GM19468 (cell line): ENCODE results near the gene MPC2.
A peak's percentile ranks its signal among the peaks of the same experiment; 100 is the strongest.
"Not testable (repeated sequence)": the region's sequence is repeated elsewhere in the genome, so short reads cannot be mapped to it uniquely, and the experiment has no call there.

Experiments
- ATAC-seq: cut with Tn5 transposase; IDR thresholded peaks from one replicate; pipeline ENCODE4 v1.9.1; 2021; ENCODE audit warnings: mild to moderate bottlenecking, moderate library complexity, moderate number of reproducible peaks; ENCODE audit not compliant: unreplicated experiment; ENCODE audit errors: extremely low read depth

MPC2 gene

DNA sequence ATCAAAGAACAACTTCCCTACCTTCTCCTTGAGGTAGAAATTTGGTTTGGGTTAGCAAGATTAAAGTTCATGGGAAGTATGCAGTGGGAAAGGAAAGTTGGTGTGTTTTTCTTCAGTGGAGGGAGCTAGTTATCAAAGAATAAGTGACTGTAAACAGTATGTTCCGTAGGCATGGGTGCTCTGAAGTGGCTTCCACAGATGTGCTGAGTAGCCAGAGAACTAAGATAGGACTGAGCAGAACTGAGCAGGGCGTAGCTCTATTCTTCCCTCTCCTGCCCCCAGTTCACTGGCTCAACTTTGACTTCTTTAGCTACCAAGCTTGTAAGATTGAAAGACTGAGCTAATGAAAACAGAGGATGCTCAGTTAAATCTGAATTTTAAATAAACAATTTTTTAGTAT lies 26.3 kb downstream of the MPC2 start:
- no peak for ATAC-seq

DNA sequence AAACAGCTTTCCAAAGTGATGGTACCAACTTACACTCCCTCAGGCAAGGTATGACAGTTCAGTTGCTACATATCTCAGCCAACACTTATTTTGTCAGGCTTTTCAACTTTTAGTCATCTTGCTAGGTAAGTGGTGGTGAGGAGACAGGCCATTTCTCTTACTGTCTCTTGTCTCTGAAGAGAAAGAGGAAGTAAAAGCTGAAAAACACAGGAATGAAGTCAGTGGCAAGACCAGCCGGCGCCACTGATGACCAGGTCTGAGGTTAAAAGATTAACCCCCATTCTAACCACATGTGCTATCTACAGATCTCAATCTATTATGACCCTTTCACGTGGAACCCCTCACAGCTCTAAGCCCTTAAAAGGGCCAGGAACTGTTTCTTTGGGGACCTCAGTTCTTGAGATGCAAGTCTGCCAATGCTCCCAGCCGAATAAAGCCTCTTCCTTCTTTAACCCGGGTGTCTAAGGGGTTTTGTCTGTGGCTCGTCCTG lies 27.1 kb downstream of the MPC2 start:
- no peak for ATAC-seq

DNA sequence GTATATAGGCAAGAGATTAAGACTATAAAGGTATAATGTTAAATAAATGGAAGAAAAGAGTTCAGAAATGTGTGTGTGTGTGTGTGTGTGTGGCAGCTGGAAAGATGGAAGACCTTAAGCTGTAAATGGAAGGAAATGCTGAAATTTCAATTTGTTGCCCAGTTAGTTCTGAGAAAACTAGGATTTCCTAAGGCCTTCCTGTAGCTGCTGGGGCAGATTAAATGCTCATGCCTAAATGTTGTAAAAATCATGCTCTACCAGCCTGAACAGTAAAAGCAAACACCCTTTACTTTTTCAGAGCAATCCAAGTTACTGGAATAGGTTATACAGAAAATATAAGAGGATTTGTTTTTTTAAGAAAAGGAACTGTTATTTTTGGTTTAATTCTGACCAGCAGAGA lies 31.2 kb downstream of the MPC2 start:
- no peak for ATAC-seq

DNA sequence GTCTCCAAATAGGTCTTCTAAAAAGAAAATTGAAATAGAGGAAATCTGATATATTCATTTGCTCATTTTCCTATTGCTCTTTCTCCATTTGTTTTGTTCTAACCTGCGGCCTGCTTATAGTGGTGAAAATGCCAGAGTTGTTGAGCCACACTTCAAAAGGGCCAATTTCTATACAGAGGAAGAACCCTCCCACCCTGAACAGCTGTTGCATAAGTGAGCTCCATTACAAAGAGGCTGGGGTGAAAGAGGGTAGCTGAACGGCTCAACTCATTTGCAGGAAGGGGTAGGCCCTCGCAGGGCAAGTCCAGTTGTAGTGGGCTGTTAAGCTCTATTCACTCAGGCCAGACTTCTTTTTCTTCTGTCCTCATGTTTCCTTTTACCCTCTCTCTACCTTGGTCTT lies 31.7 kb downstream of the MPC2 start:
- no peak for ATAC-seq

DNA sequence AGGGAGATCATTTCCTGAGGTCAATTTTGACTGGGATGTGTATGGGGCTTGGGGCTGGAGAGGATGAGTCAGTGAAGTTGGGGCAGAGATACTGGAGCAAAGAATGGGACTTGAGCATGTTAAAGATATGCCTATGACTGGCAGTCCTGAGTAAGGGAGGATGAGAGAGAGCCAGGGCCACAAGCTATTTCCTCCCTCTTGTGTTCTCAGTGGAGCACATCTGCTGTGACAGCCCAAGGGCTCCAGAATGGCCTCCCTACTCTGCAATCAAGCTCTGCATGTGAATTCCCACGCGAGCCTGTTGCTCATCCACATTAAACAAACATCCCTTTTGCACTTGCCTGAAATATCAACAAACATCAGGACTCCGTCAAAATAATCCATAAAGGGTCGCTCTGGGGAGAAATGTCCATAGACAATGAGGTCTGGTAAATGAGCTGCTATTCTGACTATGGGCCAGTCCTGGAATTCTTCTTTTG lies 32.2 kb downstream of the MPC2 start:
- ATAC-seq: no peak

DNA sequence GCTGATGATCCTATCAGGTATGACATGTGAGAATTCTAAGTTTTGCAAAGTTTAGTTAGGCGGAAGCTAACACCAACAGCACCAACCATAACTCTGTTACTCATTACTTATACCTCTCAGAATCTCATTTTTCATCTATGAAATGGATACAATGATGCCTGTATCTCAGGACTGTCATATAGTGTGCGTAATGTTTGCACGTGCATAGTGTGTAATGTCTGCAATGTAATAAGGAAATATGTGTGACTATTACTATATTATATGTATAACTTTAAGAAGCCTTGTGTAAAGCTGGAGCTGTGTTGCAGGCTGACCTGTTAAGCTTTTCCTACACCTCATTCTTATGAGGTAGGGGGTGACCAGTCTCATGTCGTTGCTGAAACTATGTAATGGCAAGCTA lies 36.0 kb downstream of the MPC2 start:
- ATAC-seq: no peak

DNA sequence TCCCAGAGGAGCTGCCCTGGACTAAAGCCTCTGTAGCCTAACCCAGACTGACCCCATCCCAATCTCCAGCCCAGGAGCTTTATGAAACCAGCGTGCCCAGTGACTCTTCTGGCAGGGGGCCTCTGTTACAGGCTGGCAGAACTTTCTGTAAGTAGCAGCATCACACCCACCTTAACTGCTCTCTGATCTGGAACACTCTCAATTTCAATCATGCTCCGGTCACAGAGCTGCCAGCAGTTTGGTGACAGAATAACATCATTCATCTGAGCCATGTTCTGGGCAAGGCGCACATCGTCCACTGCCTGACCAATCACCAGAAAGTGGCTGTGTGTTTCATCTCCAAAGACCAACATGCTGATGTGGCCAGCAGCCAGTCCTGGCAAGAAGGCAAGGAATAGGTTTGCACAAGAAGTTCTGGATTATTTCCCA lies 37.6 kb downstream of the MPC2 start:
- peak; percentile 84 for ATAC-seq

DNA sequence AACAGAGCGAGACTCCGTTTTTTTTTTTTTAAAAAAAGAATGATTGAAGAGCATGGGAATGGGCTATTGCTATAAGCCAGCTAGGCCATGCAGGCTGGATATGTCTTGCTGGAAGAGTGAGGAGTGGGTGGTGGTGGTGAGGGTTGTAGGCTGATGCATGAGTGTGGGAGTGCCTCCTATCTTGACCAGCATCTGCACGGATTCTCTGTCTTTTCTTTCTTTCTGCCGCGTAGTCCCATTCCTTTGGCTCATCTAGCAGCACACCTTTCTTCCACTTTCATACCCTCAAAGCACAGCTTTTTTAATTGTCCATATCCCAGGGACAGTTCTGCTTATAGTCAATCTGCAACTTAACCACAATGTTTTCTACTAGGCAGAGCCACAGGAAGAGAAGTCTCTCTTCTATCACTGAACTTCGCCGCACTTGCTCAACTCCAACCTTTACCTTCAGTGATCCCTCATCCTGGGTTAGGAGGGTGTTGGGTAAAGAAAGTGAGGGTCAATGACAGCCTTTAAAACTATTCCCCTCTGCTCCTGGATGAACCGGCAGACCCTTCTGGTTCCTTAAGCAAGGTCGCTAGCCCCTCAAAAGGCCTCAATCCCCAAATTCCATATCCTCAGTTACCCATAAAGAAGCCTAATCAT lies 38.2 kb downstream of the MPC2 start:
- no peak for ATAC-seq

DNA sequence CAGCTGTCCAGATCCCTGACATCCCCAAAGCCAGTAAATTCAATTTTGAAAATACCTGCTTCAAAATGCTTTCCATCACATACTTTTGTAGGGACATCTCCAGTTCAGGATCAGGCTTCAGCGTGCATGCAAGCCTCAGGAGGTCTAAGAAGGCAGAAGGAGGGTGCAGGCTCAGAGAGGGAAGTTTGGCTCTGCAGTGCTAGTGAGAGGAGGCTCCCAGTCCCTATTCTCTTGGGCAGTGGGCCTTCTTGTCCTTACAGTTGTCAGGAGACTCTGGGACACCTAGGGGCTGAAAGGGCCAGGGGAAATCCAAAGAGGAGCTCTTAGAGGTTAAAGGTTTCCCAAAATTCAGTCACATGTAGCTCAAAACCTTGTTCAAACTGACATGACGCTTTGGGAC lies 43.1 kb downstream of the MPC2 start:
- no peak for ATAC-seq

DNA sequence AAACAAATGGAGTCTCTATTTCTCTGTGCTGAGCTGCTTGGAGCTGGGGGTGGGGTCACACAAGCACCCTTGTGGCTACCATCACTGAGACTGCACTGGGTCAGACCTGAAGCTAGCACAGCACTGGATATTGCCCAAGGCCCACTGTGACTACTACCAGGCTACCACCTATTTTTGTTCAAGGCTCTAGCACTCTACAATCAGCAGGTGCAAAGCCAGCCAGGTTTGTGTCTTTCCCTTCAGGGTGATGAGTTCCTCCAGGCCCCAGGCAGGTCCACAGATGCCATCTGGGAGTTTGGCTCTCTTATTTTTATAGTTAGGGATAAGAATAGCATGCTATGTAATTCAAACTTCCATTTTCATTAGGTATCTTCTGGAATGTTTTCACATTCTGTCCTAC lies 46.5 kb downstream of the MPC2 start:
- ATAC-seq: no peak

DNA sequence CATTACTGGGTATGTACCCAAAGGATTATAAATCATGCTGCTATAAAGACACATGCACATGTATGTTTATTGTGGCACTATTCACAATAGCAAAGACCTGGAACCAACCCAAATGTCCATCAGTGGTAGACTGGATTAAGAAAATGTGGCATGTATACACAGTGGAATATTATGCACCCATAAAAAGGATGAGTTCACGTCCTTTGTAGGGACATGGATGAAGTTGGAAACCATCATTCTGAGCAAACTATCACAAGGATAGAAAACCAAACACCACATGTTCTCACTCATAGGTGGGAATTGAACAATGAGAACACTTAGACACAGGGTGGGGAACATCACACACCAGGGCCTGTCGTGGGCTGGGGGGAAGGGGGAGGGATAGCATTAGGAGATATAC lies 49.7 kb downstream of the MPC2 start:
- not testable (repeated sequence) for ATAC-seq

DNA sequence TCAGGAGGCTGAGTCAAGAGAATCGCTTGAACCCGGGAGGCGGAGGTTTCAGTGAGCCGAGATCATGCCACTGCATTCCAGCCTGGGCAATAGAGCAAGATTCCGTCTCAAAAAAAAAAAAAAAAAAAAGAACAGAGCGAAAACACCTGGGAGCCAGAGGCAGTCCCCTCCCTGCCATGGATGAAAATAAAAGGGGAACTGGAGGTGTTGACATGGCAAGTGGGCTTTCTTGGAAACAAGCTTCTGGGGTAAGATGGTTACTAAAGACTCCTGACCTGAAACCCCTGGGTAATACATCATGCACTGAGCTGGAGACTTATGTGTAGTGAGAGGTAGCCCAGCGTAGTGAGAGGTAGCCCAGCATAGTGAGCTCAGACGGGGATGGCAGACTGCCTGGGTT lies 54.5 kb downstream of the MPC2 start:
- ATAC-seq: no peak

DNA sequence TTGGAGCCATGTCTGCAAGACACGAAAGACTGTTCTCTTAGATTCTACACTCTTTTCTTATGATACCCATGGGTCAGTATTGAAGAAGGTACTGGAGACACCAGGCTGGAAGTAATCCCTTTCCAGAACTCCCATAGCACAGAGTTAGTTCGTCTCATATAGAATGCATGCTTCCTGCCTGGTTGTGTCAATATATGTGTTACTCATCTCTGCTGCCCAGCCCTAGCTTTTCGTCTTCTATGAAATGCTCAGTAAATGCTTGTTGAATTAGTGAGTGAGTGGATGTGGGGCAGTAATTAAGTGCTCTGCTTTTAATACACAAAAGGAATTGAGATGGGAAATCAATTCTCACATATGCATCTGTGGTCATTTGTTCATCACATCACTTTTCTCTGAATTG lies 55.1 kb downstream of the MPC2 start:
- no peak for ATAC-seq

DNA sequence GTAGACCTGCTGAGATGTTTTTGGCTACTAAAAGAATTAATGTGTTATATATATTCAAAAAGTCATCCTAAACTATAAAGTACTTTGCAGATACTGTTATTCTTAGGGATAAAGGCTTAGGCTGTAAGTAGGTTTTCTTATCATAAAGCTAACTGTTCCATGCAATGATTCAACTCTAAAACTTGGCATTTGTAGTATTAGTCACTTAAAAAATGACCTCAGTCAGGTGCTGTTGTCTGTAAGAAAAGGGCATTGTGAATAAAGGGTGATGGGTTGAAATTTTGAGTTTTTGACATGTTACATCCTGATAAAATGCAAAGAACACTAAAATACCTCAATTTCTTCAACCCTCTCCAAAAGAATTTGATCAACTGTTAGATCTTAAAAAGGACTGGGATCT lies 55.8 kb downstream of the MPC2 start:
- ATAC-seq: no peak

DNA sequence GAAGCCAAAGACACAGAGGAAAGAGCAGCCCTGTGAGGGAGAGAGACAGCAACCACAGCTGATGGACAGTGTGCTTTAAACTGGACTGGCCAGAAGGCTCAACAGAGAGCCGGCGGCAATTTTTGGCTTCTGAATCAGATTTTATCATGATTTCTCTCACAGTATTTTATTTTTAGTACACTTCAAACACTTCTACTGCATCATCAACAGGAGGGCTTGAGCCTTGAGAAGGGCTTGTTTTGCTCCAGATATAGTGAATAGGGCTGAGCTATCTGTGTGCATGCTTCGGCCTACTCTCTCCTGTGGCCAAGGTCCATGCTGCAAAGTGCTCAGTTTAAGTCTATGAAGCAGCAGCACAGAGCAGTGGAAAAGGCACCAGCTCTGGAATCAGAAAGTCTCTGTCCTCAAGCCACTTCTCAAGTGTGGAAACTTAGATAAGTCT lies 56.3 kb downstream of the MPC2 start:
- no peak for ATAC-seq

DNA sequence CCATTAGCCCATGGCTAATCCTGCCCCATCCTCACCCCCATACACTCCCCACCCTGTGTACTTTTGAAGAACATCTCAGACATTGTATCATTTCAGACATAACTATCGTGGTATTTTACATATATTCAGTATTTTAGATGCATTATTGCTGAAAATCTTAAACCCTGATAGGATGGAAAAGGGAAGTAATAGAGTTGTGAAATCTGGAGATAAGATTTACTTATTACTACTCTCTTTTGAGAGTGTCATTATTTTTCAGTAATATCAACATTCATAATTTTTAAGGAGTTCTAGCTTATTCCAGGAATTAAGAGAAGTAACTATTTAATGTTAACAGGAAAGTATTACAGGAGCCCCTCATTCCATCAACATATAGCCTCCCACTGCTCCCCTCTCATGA lies 57.4 kb downstream of the MPC2 start:
- ATAC-seq: no peak

DNA sequence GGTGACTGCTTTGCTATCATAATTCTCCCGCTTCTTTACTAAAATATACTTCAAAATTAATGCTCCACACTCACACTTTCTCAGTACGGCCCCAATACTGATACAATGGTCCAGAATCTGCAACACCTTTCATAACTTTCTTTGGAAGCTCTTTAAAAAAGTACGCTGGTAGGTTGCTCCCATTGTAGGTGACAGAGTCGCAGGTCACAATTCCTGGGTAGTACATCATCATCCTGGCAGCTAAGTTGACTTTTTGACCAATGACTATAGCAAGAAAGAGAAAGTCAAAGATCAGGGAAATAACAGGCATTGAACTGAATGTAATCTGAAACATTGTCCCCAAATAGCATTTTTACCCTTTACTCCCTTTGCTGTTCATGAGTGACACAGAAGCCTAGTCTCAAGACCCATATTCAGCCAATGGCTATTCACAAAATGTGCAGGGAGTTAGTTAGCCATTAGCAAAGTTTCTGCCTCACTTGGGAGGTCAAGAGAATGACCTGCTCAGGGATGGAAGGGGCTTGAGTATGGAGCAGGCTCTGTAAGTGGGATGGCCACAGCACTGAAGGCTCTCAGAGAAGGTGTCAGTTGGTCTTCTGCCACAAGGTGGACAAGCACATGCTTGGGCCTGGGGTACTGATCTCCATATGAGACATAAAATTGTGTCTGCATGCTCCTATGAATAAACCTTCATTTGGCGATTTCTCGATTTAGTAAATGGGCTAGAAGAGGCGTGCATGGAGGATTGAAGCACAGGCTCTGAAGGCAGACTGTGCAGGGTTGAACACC lies 58.3 kb downstream of the MPC2 start:
- ATAC-seq: no peak

DNA sequence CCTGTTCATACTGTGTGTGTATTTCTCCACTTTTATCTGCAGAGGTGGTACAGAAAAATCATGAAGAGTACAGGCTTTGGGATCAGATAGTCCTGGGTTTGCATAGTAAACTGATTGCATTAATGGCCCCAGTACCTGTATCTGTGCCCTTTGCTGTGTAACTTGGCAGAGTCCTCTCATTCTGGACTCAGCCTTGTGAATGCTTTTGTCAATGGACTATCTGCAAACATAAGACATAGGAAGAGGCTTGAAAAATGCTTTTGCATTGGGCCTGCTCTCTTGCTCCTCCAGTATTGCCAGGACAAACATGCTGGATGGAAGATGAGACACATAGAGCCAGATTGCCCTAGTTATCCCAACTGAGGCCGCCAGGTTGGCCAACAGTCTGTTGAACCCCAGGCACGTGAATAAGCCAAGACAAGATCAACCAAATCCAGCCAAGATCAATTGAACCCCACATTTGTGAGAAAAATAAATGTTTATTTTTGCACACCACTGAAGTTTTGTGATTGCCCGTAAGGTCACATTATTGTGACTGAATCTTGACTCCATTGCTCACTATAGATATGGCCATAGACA lies 60.2 kb downstream of the MPC2 start:
- ATAC-seq: no peak

DNA sequence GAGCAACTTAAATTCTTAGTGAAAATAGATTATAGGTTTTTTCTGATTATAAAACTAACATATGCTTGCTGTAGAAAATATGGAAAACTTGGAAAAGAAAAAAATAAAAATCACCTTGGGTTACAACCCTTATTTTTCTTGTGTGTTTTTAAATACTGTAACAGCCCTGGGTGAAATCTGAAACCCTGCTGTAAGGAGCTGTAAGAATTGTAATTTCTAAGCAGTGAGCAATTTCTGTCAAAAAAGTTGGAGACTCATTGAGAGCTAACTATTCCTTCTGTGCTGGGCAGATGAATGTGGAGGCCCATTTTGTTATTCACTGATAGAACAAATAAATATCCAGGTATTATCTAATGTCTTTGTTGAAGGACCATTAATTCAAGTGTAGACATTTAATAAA lies 65.5 kb downstream of the MPC2 start:
- no peak for ATAC-seq

DNA sequence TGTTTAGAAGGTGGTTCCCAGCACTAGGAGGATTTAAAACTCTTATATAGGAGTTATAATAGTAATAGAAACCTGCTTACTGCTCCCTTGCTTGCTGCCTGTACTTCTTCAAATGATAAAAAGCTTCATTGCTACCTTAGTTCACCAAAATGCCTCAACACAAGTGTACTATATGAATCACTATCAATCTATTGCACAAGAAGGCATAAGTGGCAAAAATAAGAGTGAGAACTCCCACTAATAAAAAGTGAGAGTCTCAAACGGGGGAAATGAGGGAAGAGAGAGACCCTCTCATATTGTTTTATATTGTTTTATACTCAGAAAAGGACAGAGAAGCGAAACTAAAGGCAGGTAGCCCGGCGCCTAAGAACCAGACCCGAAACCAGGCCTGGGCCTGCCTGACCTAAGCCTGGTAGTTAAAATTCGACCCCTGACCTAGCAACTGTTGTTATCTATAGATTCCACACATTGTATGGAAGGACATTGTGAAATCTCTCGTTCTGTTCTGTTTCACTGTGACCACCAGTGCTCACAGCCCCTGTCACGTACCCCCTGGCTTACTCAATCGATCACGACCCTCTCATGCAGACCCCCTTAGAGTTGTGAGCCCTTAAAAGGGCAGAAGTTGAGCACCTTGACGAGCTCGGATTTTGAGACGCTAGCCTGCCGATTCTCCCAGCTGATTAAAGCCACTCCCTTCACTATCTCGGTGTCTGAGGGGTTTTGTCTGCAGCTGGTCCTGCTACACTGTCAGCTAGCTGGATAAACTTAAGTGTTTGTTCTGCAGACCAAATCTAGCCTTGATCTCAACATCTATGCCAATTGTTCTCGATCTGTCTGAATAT lies 67.5 kb downstream of the MPC2 start:
- not testable (repeated sequence) for ATAC-seq
